HUES64 (cell line): ENCODE measurements around the gene AP2B1.

Experiments used
- H3K27ac ChIP-seq: 2 replicates; pipeline ENCODE4 v1.7.0; 2013; ENCODE audit warnings: low read depth, low read length, inconsistent platforms
- H3K27me3 ChIP-seq: 2 replicates; pipeline ENCODE4 v1.6.1; 2013; ENCODE audit warnings: mild to moderate bottlenecking, low read length; ENCODE audit not compliant: insufficient read depth
- H3K36me3 ChIP-seq: 2 replicates; pipeline ENCODE4 v1.6.1; 2013; ENCODE audit warnings: mild to moderate bottlenecking, low read length; ENCODE audit not compliant: insufficient read depth
- H3K4me1 ChIP-seq: 2 replicates; pipeline ENCODE4 v1.6.1; 2013; ENCODE audit warnings: mild to moderate bottlenecking, low read length, moderate library complexity; ENCODE audit not compliant: insufficient read depth
- H3K4me3 ChIP-seq: 2 replicates; pipeline ENCODE4 v1.5.1; 2013; ENCODE audit warnings: mild to moderate bottlenecking, low read length, moderate library complexity
- H3K9ac ChIP-seq: 2 replicates; pipeline ENCODE4 v1.6.1; 2013; ENCODE audit warnings: mild to moderate bottlenecking, low read depth, low read length
- H3K9me3 ChIP-seq: 2 replicates; pipeline ENCODE4 v1.6.1; 2013; ENCODE audit warnings: low read depth, low read length; ENCODE audit not compliant: insufficient read depth
- WGBS: fragments of 150-250, 120-280 bp; methylation state at CpG from one replicate; pipeline ENCODE4 v1.1.7; 2013; ENCODE audit warnings: missing lambda C conversion rate; 5-methylcytosine and 5-hydroxymethylcytosine counted together

Gene AP2B1

GRCh38 chr17:35765086-35765710 lies 178.1 kb downstream of the AP2B1 start:
- H3K27ac ChIP-seq = no peak overlapping the region
- 0 out of 2 replicates have a peak, but pooled peaks cover 3% of the 10 kb centered on the region for H3K27me3 ChIP-seq
- no peak overlapping the region for H3K4me3 ChIP-seq
- 91% methylated on average over 11 of the region's 11 CpGs for WGBS
- H3K36me3 ChIP-seq = no peaks in the 10 kb centered on the region
- no peaks in the 10 kb centered on the region for H3K9me3 ChIP-seq
- no peak overlapping the region for H3K9ac ChIP-seq
- H3K4me1 ChIP-seq = peaks cover 10% of the 10 kb centered on the region; the same call in 1 of the 2 replicates

GRCh38 chr17:35765756-35766488 lies 178.8 kb downstream of the AP2B1 start:
- peaks cover 10% of the 10 kb centered on the region; the same call in 1 of the 2 replicates for H3K4me1 ChIP-seq
- H3K36me3 ChIP-seq = no peaks in the 10 kb centered on the region
- no peaks in the 10 kb centered on the region for H3K9me3 ChIP-seq
- H3K9ac ChIP-seq = peak overlapping the region; percentile 24; the same call in 1 of the 2 replicates
- no peak overlapping the region for H3K27ac ChIP-seq
- H3K27me3 ChIP-seq = 0 out of 2 replicates have a peak, but pooled peaks cover 3% of the 10 kb centered on the region
- no peak overlapping the region for H3K4me3 ChIP-seq
- 75% methylated on average over 8 of the region's 8 CpGs for WGBS

- H3K4me1 ChIP-seq = peaks cover 10% of the 10 kb centered on the region; the same call in 1 of the 2 replicates
- H3K27ac ChIP-seq = no peak overlapping the region
- no peak overlapping the region for H3K4me3 ChIP-seq
- no peaks in the 10 kb centered on the region for H3K9me3 ChIP-seq
- no peaks in the 10 kb centered on the region for H3K36me3 ChIP-seq
- no peak overlapping the region; the same call in 1 of the 2 replicates for H3K9ac ChIP-seq
- 95% methylated on average over 24 of the region's 24 CpGs for WGBS
- 0 out of 2 replicates have a peak, but pooled peaks cover 3% of the 10 kb centered on the region for H3K27me3 ChIP-seq
Observed at GRCh38 chr17:35766489-35766877, 179.4 kb downstream of the AP2B1 start.

- Histone ChIP-seq H3K4me1 (peaks cover 12% of the 10 kb centered on the region; the same call in 1 of the 2 replicates), H3K27me3 (0 out of 2 replicates have a peak, but pooled peaks cover 3% of the 10 kb centered on the region)
- 91% methylated on average over 4 of the region's 7 CpGs for WGBS
Observed at GRCh38 chr17:35766903-35767510, 179.9 kb downstream of the AP2B1 start.

GRCh38 chr17:35768797-35769196 lies 181.7 kb downstream of the AP2B1 start:
- H3K27me3 ChIP-seq = 0 out of 2 replicates have a peak, but pooled peaks cover 3% of the 10 kb centered on the region
- no peak overlapping the region for H3K27ac ChIP-seq
- H3K4me3 ChIP-seq = no peak overlapping the region
- no peaks in the 10 kb centered on the region for H3K36me3 ChIP-seq
- H3K9me3 ChIP-seq = no peaks in the 10 kb centered on the region
- WGBS = 100% methylated on average over 1 of the region's 2 CpGs
- H3K4me1 ChIP-seq = peaks cover 17% of the 10 kb centered on the region; the same call in 1 of the 2 replicates
- H3K9ac ChIP-seq = no peak overlapping the region

More at GRCh38 chr17:35766903-35767510, 179.9 kb downstream of the AP2B1 start:
- Histone ChIP-seq H3K27ac (no peak overlapping the region), H3K9ac (no peak overlapping the region), H3K36me3 (no peaks in the 10 kb centered on the region), H3K4me3 (no peak overlapping the region), H3K9me3 (no peaks in the 10 kb centered on the region)

GRCh38 chr17:35769895-35770486 lies 182.9 kb downstream of the AP2B1 start:
- WGBS = 96% methylated on average over 48 of the region's 48 CpGs
- Histone ChIP-seq H3K36me3 (no peaks in the 10 kb centered on the region), H3K27me3 (0 out of 2 replicates have a peak, but pooled peaks cover 3% of the 10 kb centered on the region)

GRCh38 chr17:35773129-35773528 lies 186.0 kb downstream of the AP2B1 start:
- Histone ChIP-seq H3K9me3 (no peaks in the 10 kb centered on the region), H3K4me3 (no peak overlapping the region), H3K27ac (no peak overlapping the region), H3K4me1 (peaks cover 16% of the 10 kb centered on the region; the same call in 1 of the 2 replicates), H3K27me3 (no peaks in the 10 kb centered on the region), H3K36me3 (no peaks in the 10 kb centered on the region), H3K9ac (no peak overlapping the region)
- 94% methylated on average over 20 of the region's 20 CpGs for WGBS

More at GRCh38 chr17:35769895-35770486, 182.9 kb downstream of the AP2B1 start:
- H3K4me3 ChIP-seq = no peak overlapping the region
- H3K27ac ChIP-seq = no peak overlapping the region
- peaks cover 26% of the 10 kb centered on the region; the same call in 1 of the 2 replicates for H3K4me1 ChIP-seq
- H3K9ac ChIP-seq = no peak overlapping the region
- no peaks in the 10 kb centered on the region for H3K9me3 ChIP-seq

- H3K27me3 ChIP-seq = no peaks in the 10 kb centered on the region
- H3K36me3 ChIP-seq = no peaks in the 10 kb centered on the region
- 77% methylated on average over 10 of the region's 10 CpGs for WGBS
- H3K4me1 ChIP-seq = peaks cover 16% of the 10 kb centered on the region; the same call in 1 of the 2 replicates
- no peak overlapping the region for H3K27ac ChIP-seq
- no peak overlapping the region for H3K4me3 ChIP-seq
- 0 out of 2 replicates have a peak overlapping the region, but pooled peaks have one; percentile 5 for H3K9ac ChIP-seq
- no peaks in the 10 kb centered on the region for H3K9me3 ChIP-seq
Observed at GRCh38 chr17:35773679-35774425, 186.7 kb downstream of the AP2B1 start.

GRCh38 chr17:35774499-35774898 lies 187.4 kb downstream of the AP2B1 start:
- Histone ChIP-seq H3K4me3 (no peak overlapping the region), H3K9ac (no peak overlapping the region), H3K36me3 (no peaks in the 10 kb centered on the region), H3K27ac (no peak overlapping the region), H3K4me1 (peaks cover 16% of the 10 kb centered on the region; the same call in 1 of the 2 replicates), H3K9me3 (no peaks in the 10 kb centered on the region), H3K27me3 (no peaks in the 10 kb centered on the region)
- WGBS = 70% methylated on average over 4 of the region's 5 CpGs

- Histone ChIP-seq H3K36me3 (no peaks in the 10 kb centered on the region), H3K27ac (no peak overlapping the region), H3K9ac (no peak overlapping the region), H3K4me1 (peaks cover 16% of the 10 kb centered on the region; the same call in 1 of the 2 replicates), H3K27me3 (no peaks in the 10 kb centered on the region), H3K9me3 (no peaks in the 10 kb centered on the region), H3K4me3 (no peak overlapping the region)
- WGBS = 79% methylated on average over 5 of the region's 5 CpGs
Observed at GRCh38 chr17:35775039-35775438, 187.9 kb downstream of the AP2B1 start.
